GM12878 (cell line): Measurements from ENCODE around the gene CDKN2B-AS1. TPM values are rescaled to one million over a fixed set of nuclear protein-coding genes. Genes with fewer than 3 reads are reported as not detected.

Experiments
- ATAC-seq: fragments of 200-7000 bp; cut with Tn5 transposase; 3 replicates; pipeline ENCODE4 v1.9.1; 2020; ENCODE audit warnings: mild to moderate bottlenecking, moderate library complexity
- BruUV-seq: library from RNA; stranded (reverse); fragments of 400-500 nt; replicated peaks from 2 replicates; lab custom pipeline; 2021; lab: Mats Ljungman, UMichigan
- CTCF ChIA-PET: fragments of 300-600 bp; sonication (Branson Sonifier 250); formaldehyde crosslinking; extraction: SDS; loops from one replicate; lab custom pipeline; 2021; ENCODE audit warnings: inconsistent platforms; lab: Yijun Ruan, JAX
- POLR2A ChIA-PET: fragments of 350-600 bp; formaldehyde crosslinking; extraction: SDS; loops from one replicate; lab custom pipeline; 2021; ENCODE audit warnings: inconsistent platforms; lab: Charles Lee
- RAD21 ChIA-PET: fragments of 300-600 bp; sonication (Branson Sonifier 250); formaldehyde crosslinking; loops from one replicate; lab custom pipeline; 2023; ENCODE audit warnings: antibody characterized with exemption; ENCODE audit not compliant: unreplicated experiment; lab: Charles Lee
- SMC1A ChIA-PET: fragments of 300-600 bp; sonication (Branson Sonifier 250); formaldehyde crosslinking; loops from one replicate; lab custom pipeline; 2023; ENCODE audit not compliant: unreplicated experiment, uncharacterized antibody; lab: Charles Lee
- DNase-seq: peaks from one replicate; pipeline ENCODE4 v3.0.0-alpha.2; 2011; ENCODE audit warnings: low read depth, low spot score
- FAIRE-seq: peaks from 3 replicates; lab custom pipeline; 2011; peaks lifted over from hg19 to GRCh38; lab: Jason Lieb, UNC
- H2AFZ ChIP-seq: 2 replicates; pipeline ENCODE4 v1.6.0; 2011; ENCODE audit warnings: low read depth, low read length, control low read depth; ENCODE audit not compliant: control insufficient read depth
- H3K27ac ChIP-seq: 2 replicates; pipeline ENCODE4 v1.5.1; 2011; ENCODE audit warnings: control low read depth; ENCODE audit not compliant: control insufficient read depth, insufficient read depth
- H3K27me3 ChIP-seq, 2 experiments: replicated peaks in 1 of 2; 2 replicates each; pipeline versions ENCODE4 v1.6.0 to v1.6.1; 2011; ENCODE audit warnings: low read length in 1 of 2; ENCODE audit not compliant: control insufficient read depth in 2 of 2, insufficient read depth in 2 of 2
- H3K36me3 ChIP-seq, 2 experiments: 2 replicates each; pipeline ENCODE4 v1.5.1; 2011; ENCODE audit warnings: low read length in 1 of 2; ENCODE audit not compliant: control insufficient read depth in 2 of 2, insufficient read depth in 2 of 2
- H3K4me1 ChIP-seq: 2 replicates; pipeline ENCODE4 v1.6.1; 2011; ENCODE audit warnings: mild to moderate bottlenecking, low read length, moderate library complexity, mixed read lengths; ENCODE audit not compliant: control insufficient read depth, insufficient read depth
- H3K4me2 ChIP-seq: 2 replicates; pipeline ENCODE4 v1.6.0; 2011; ENCODE audit warnings: control low read depth; ENCODE audit not compliant: control insufficient read depth, insufficient read depth
- H3K4me3 ChIP-seq: fragments of 200-600 bp; sonication (generic); 2 replicates; pipeline ENCODE4 v1.5.1; 2016
- H3K79me2 ChIP-seq: 2 replicates; pipeline ENCODE4 v1.6.0; 2011; ENCODE audit warnings: low read length; ENCODE audit not compliant: control insufficient read depth, insufficient read depth
- H3K9ac ChIP-seq: 2 replicates; pipeline ENCODE4 v1.8.0; 2011; ENCODE audit warnings: low read length, control low read depth, mixed read lengths; ENCODE audit not compliant: control insufficient read depth, insufficient read depth
- H3K9me3 ChIP-seq: replicated peaks from 3 replicates; pipeline ENCODE4 v1.5.1; 2011; ENCODE audit warnings: mild to moderate bottlenecking, low read length; ENCODE audit not compliant: control insufficient read depth, insufficient read depth
- H4K20me1 ChIP-seq: 2 replicates; pipeline ENCODE4 v1.6.0; 2011; ENCODE audit not compliant: control insufficient read depth, insufficient read depth
- NFXL1 ChIP-seq: fragments of 450-650 bp; IDR thresholded peaks from 2 replicates; pipeline ENCODE4 v1.6.1; 2017; ENCODE audit warnings: antibody characterized with exemption, mild to moderate bottlenecking, borderline replicate concordance
- STAT1 ChIP-seq: fragments of 450-650 bp; conservative IDR thresholded peaks from 2 replicates; pipeline ENCODE4 v1.6.1; 2014; ENCODE audit warnings: antibody characterized with exemption, mild to moderate bottlenecking
- ZBTB4 ChIP-seq: fragments of 450-650 bp; formaldehyde crosslinking; IDR thresholded peaks from 2 replicates; pipeline ENCODE4 v1.4.0; 2022; ENCODE audit warnings: mild to moderate bottlenecking, moderate library complexity
- WGBS: methylation state at CpG from one replicate; pipeline ENCODE4 v1.1.6; 2016; ENCODE audit warnings: low lambda C conversion rate; ENCODE audit not compliant: insufficient replicate concordance, insufficient coverage; ENCODE audit errors: missing lambda C conversion rate; 5-methylcytosine and 5-hydroxymethylcytosine counted together
- in situ Hi-C: fragments of 300-500 bp; cut with MboI; formaldehyde crosslinking; loops from 9 replicates; pipeline ENCODE4 v1.14.3; 2018; ENCODE audit warnings: mixed read lengths
- intact Hi-C: fragments of 100-400 bp; cut with micrococcal nuclease; formaldehyde crosslinking; loops from one replicate; pipeline ENCODE4 v1.14.2; 2022; ENCODE audit not compliant: unreplicated experiment
- polyA plus RNA-seq, 11 experiments: library from polyadenylated mRNA; depleted of rRNA in 4 of 11; unstranded in 6 of 11; stranded (reverse) in 5 of 11; fragments of >200 nt; fragmentation: Nextera tagmentation in 4 of 11; fragmentation: Illumina TruSeq in 1 of 11; extraction: Ambion mirVana in 4 of 11; extraction: Trizol in 1 of 11; gene quantifications; 1 replicate in 1 of 11; 2 replicates in 10 of 11; pipeline versions ENCODE4 v1.2.1 to v1.2.3, GENCODE V29; 2011 to 2016; ENCODE audit warnings: inconsistent platforms in 2 of 11, missing spikeins in 2 of 11, low read depth in 1 of 11
- total RNA-seq, 4 experiments: library from RNA; depleted of rRNA in 3 of 4; stranded (reverse); fragments of >200 nt in 3 of 4; fragmentation: Illumina TruSeq in 1 of 4; extraction: Trizol in 1 of 4; gene quantifications; 2 replicates each; pipeline versions ENCODE4 v1.2.1 to v1.2.3, GENCODE V29; 2013 to 2021
- TF ChIP-seq, protein P1 (sequence below): fragments of 450-650 bp; conservative IDR thresholded peaks from 2 replicates; pipeline ENCODE4 v1.6.1; 2017; ENCODE audit warnings: mild to moderate bottlenecking, moderate library complexity

CDKN2B-AS1 gene
- total and polyA plus RNA-seq, 10 of the 15 experiments (the other 5 are each of a cell fraction or from before 2014, with no cell fraction given) = 0.22 to 2.2 (median 1.0) TPM; not detected in 1

DNA sequence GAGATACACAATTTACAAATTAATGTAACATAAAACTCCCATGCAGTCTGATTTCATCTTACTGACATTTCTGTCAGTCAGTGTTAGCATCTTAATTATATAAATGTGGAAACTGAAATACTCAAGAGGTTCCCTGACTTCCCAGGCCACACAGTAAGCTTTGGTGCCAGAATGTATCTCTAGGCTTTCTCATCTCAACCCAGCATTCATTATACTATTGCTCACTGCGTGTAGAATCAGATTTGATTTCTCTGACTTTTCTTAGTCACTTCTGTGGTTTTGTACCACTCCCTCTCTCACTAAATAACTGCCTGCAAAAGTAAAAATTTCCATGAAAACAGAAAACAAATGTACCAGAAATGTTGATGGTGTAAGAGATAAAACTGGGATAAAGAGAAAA, 46.2 kb downstream of the CDKN2B-AS1 start:
- Histone ChIP-seq H3K27ac (no peak overlapping the region), H3K4me2 (no peak overlapping the region), H4K20me1 (no peaks in the 10 kb centered on the region), H2AFZ (no peak overlapping the region), H3K27me3 (no peaks in the 10 kb centered on the region; a peak in 1 of 4 replicates), H3K79me2 (no peaks in the 10 kb centered on the region), H3K9ac (no peak overlapping the region), H3K36me3 (no peaks in the 10 kb centered on the region), H3K4me3 (no peak overlapping the region), H3K9me3 (no peaks in the 10 kb centered on the region), H3K4me1 (no peaks in the 10 kb centered on the region)
- ChIA-PET POLR2A (no interaction called here), SMC1A (interaction anchor here (0.9 to 5.0 kb wide), 3 partner anchors 11 to 227 kb away, joined by 3 to 56 read pairs (median 5); no protein-coding TSS in a partner anchor), RAD21 (interaction anchor here (0.9 to 6.9 kb wide), 3 partner anchors 64 to 229 kb away, joined by 3 to 59 read pairs (median 5); no protein-coding TSS in a partner anchor), CTCF (interaction anchor here (1.2 to 9.7 kb wide), 4 partner anchors 31 to 412 kb away, joined by 4 to 182 read pairs (median 42); partner anchors contain the start of gene CDKN2B)
- in situ Hi-C loops (no loop called here), intact Hi-C loops (no loop called here)
- ATAC-seq = no peak
- no peak for TF ChIP-seq STAT1
- TF ChIP-seq, protein P1, sequence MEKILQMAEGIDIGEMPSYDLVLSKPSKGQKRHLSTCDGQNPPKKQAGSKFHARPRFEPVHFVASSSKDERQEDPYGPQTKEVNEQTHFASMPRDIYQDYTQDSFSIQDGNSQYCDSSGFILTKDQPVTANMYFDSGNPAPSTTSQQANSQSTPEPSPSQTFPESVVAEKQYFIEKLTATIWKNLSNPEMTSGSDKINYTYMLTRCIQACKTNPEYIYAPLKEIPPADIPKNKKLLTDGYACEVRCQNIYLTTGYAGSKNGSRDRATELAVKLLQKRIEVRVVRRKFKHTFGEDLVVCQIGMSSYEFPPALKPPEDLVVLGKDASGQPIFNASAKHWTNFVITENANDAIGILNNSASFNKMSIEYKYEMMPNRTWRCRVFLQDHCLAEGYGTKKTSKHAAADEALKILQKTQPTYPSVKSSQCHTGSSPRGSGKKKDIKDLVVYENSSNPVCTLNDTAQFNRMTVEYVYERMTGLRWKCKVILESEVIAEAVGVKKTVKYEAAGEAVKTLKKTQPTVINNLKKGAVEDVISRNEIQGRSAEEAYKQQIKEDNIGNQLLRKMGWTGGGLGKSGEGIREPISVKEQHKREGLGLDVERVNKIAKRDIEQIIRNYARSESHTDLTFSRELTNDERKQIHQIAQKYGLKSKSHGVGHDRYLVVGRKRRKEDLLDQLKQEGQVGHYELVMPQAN = no peak
- no peak for TF ChIP-seq NFXL1
- no peak for TF ChIP-seq ZBTB4 (CRISPR knock-in tag)
- DNase-seq = no peak
- no peak for FAIRE-seq
- WGBS = 70% methylated on average over 1 of the region's 1 CpG
- no TSS peak for BruUV-seq
